OCI-LY3 (cell line): ENCODE results near the gene SLC35A4.

Experiments
- H2AFZ ChIP-seq: fragments of 200-600, 300-600 bp; shearing (Covaris generic); 2 replicates; pipeline ENCODE4 v1.6.0; 2014; ENCODE audit warnings: antibody characterized with exemption, low read depth, low read length
- H3K27ac ChIP-seq: fragments of 200-600, 300-600 bp; sonication (generic); 2 replicates; pipeline ENCODE4 v1.5.1; 2014; ENCODE audit warnings: mild to moderate bottlenecking, low read length, moderate library complexity, mixed read lengths
- H3K27me3 ChIP-seq: fragments of 200-600, 300-600 bp; sonication (generic); 2 replicates; pipeline ENCODE4 v1.6.1; 2014; ENCODE audit warnings: low read depth, low read length, mixed read lengths
- H3K36me3 ChIP-seq: fragments of 200-600, 300-600 bp; sonication (generic); replicated peaks from 2 replicates; pipeline ENCODE3; 2014; ENCODE audit warnings: low read depth, low read length, mixed read lengths
- H3K4me1 ChIP-seq: fragments of 300-600, 200-600 bp; sonication (generic); 2 replicates; pipeline ENCODE4 v1.6.1; 2014; ENCODE audit warnings: low read length, mixed read lengths
- H3K4me2 ChIP-seq: fragments of 200-600, 300-600 bp; sonication (generic); 2 replicates; pipeline ENCODE4 v1.6.1; 2014; ENCODE audit warnings: low read length, mixed read lengths
- H3K4me3 ChIP-seq: fragments of 300-600, 200-600 bp; sonication (generic); 2 replicates; pipeline ENCODE4 v1.5.1; 2014; ENCODE audit warnings: antibody characterized with exemption, mild to moderate bottlenecking, low read length, moderate library complexity
- H3K79me2 ChIP-seq: fragments of 300-600, 200-600 bp; shearing (Covaris generic); 2 replicates; pipeline ENCODE4 v1.6.1; 2014; ENCODE audit warnings: mild to moderate bottlenecking, low read length, mixed read lengths
- H3K9ac ChIP-seq: fragments of 300-600, 200-600 bp; shearing (Covaris generic); 2 replicates; pipeline ENCODE4 v1.6.0; 2014; ENCODE audit warnings: mild to moderate bottlenecking, low read length, moderate library complexity
- H3K9me3 ChIP-seq: fragments of 200-600, 300-600 bp; shearing (Covaris generic); 2 replicates; pipeline ENCODE4 v1.6.1; 2014; ENCODE audit warnings: low read length, mixed read lengths; ENCODE audit not compliant: insufficient read depth
- H4K20me1 ChIP-seq: fragments of 200-600, 300-600 bp; sonication (generic); 2 replicates; pipeline ENCODE4 v1.6.1; 2016; ENCODE audit warnings: low read length, mixed read lengths; ENCODE audit not compliant: insufficient read depth
- CTCF ChIP-seq: fragments of 200-600, 300-600 bp; sonication (generic); IDR thresholded peaks from 2 replicates; pipeline ENCODE4 v1.5.1; 2014; ENCODE audit warnings: antibody characterized with exemption, low read length, low read depth
- EZH2phosphoT487 ChIP-seq: fragments of 200-600 bp; shearing (Covaris generic); IDR thresholded peaks from 2 replicates; pipeline ENCODE4 v1.6.1; 2018; ENCODE audit warnings: antibody characterized with exemption, mixed run types, low read depth

Gene SLC35A4

GRCh38 chr5:140548300-140548688, 16.3 kb upstream of the SLC35A4 start:
- Histone ChIP-seq H3K79me2 (peaks cover 16% of the 10 kb centered on the region), H3K36me3 (peaks cover 33% of the 10 kb centered on the region), H3K4me3 (no peak overlapping the region), H3K4me2 (no peak overlapping the region), H3K9me3 (no peaks in the 10 kb centered on the region), H3K4me1 (peaks cover 7% of the 10 kb centered on the region), H3K27me3 (no peaks in the 10 kb centered on the region), H3K9ac (no peak overlapping the region), H3K27ac (no peak overlapping the region), H4K20me1 (no peaks in the 10 kb centered on the region; the same call in 1 of the 2 replicates), H2AFZ (no peak overlapping the region)
- TF ChIP-seq CTCF (no peak), EZH2phosphoT487 (no peak)

- no peaks in the 10 kb centered on the region; the same call in 1 of the 2 replicates for H4K20me1 ChIP-seq
- H3K4me1 ChIP-seq: peaks cover 12% of the 10 kb centered on the region
- H3K79me2 ChIP-seq: peaks cover 20% of the 10 kb centered on the region
- no peaks in the 10 kb centered on the region for H3K9me3 ChIP-seq
- H3K9ac ChIP-seq: no peak overlapping the region
- H3K36me3 ChIP-seq: peaks cover 31% of the 10 kb centered on the region
- no peak overlapping the region for H3K4me2 ChIP-seq
- H3K4me3 ChIP-seq: no peak overlapping the region
- no peak overlapping the region for H2AFZ ChIP-seq
- H3K27ac ChIP-seq: no peak overlapping the region
- no peaks in the 10 kb centered on the region for H3K27me3 ChIP-seq
- TF ChIP-seq EZH2phosphoT487 (no peak), CTCF (no peak)
Observed at GRCh38 chr5:140548791-140549190, 15.8 kb upstream of the SLC35A4 start.

- H3K4me2 ChIP-seq: no peak overlapping the region
- no peaks in the 10 kb centered on the region for H3K9me3 ChIP-seq
- no peak overlapping the region for H3K9ac ChIP-seq
- no peak overlapping the region for H2AFZ ChIP-seq
- peaks cover 27% of the 10 kb centered on the region for H3K79me2 ChIP-seq
- H3K4me3 ChIP-seq: no peak overlapping the region
- H3K4me1 ChIP-seq: peaks cover 19% of the 10 kb centered on the region
- peaks cover 33% of the 10 kb centered on the region for H3K36me3 ChIP-seq
- no peaks in the 10 kb centered on the region for H3K27me3 ChIP-seq
- no peak overlapping the region for H3K27ac ChIP-seq
- peaks cover 6% of the 10 kb centered on the region for H4K20me1 ChIP-seq
- TF ChIP-seq CTCF (no peak), EZH2phosphoT487 (no peak)
Observed at GRCh38 chr5:140549237-140550144, 15.1 kb upstream of the SLC35A4 start.

- Histone ChIP-seq H3K27me3 (no peaks in the 10 kb centered on the region), H3K4me3 (no peak overlapping the region), H3K27ac (no peak overlapping the region), H3K36me3 (peaks cover 33% of the 10 kb centered on the region), H3K9ac (no peak overlapping the region), H3K4me1 (peaks cover 28% of the 10 kb centered on the region), H3K79me2 (peaks cover 37% of the 10 kb centered on the region), H4K20me1 (peaks cover 7% of the 10 kb centered on the region), H2AFZ (no peak overlapping the region), H3K4me2 (no peak overlapping the region), H3K9me3 (no peaks in the 10 kb centered on the region)
- TF ChIP-seq CTCF: no peak
- TF ChIP-seq EZH2phosphoT487: no peak
Observed at GRCh38 chr5:140550147-140551079, 14.2 kb upstream of the SLC35A4 start.
